HG03457 (cell line): ENCODE measurements around the gene SARDH.
"Not testable (repeated sequence)": the region's sequence is repeated elsewhere in the genome, so short reads cannot be mapped to it uniquely, and the experiment has no call there.

Experiments used
- ATAC-seq: cut with Tn5 transposase; IDR thresholded peaks from one replicate; pipeline ENCODE4 v1.9.1; 2021; ENCODE audit warnings: moderate number of reproducible peaks; ENCODE audit not compliant: unreplicated experiment

Gene SARDH

GRCh38 chr9:133635533-133636531 is 102.3 kb downstream of the SARDH start, which contains the start of gene DBH:
Gene DBH (plus strand): TSS chr9:133636363. CDS start chr9:133636372, 9 bp downstream.
- ATAC-seq, result no peak

GRCh38 chr9:133635098-133635497 is 103.1 kb downstream of the SARDH start:
- ATAC-seq, result no peak

- ATAC-seq, result no peak
Observed at GRCh38 chr9:133634081-133634691, 104.0 kb downstream of the SARDH start.

GRCh38 chr9:133633681-133634080 is 104.5 kb downstream of the SARDH start:
- no peak for ATAC-seq

GRCh38 chr9:133632806-133633680 is 105.1 kb downstream of the SARDH start:
- no peak for ATAC-seq

GRCh38 chr9:133631111-133631510 is 107.0 kb downstream of the SARDH start:
- no peak for ATAC-seq

GRCh38 chr9:133629221-133630110 is 108.7 kb downstream of the SARDH start:
- ATAC-seq, result no peak

- ATAC-seq, result no peak
Observed at GRCh38 chr9:133628766-133629165, 109.4 kb downstream of the SARDH start.

GRCh38 chr9:133627341-133627740 is 110.8 kb downstream of the SARDH start:
- ATAC-seq, result no peak

- not testable (repeated sequence) for ATAC-seq
Observed at GRCh38 chr9:133626008-133626407, 112.1 kb downstream of the SARDH start.

- ATAC-seq, result no peak
Observed at GRCh38 chr9:133622555-133622954, 115.6 kb downstream of the SARDH start.

- no peak for ATAC-seq
Observed at GRCh38 chr9:133621725-133622267, 116.4 kb downstream of the SARDH start.

GRCh38 chr9:133619791-133620190 is 118.4 kb downstream of the SARDH start:
- no peak for ATAC-seq

GRCh38 chr9:133618726-133619125 is 119.4 kb downstream of the SARDH start:
- no peak for ATAC-seq

- ATAC-seq, result no peak
Observed at GRCh38 chr9:133616643-133617405, 121.3 kb downstream of the SARDH start.

- no peak for ATAC-seq
Observed at GRCh38 chr9:133615606-133616188, 122.5 kb downstream of the SARDH start.

- ATAC-seq, result no peak
Observed at GRCh38 chr9:133615186-133615585, 123.0 kb downstream of the SARDH start.

GRCh38 chr9:133614678-133615077 is 123.5 kb downstream of the SARDH start:
- no peak for ATAC-seq

- no peak for ATAC-seq
Observed at GRCh38 chr9:133614056-133614455, 124.1 kb downstream of the SARDH start.
